ENCODE measurements around the gene TEF.

The TEF gene

GRCh38 chr22:41355895-41356294 lies 25.8 kb upstream of the TEF start:
- DNase-seq = no peak

GRCh38 chr22:41356430-41357028 lies 25.2 kb upstream of the TEF start:
- no peak for DNase-seq

GRCh38 chr22:41357191-41357590 lies 24.6 kb upstream of the TEF start:
- no peak for DNase-seq

GRCh38 chr22:41358927-41359326 lies 22.8 kb upstream of the TEF start:
- no peak for DNase-seq

- no peak for DNase-seq
These were observed 22.4 kb upstream of the TEF start for GRCh38 chr22:41359376-41359775.

- DNase-seq = no peak
These were observed 21.6 kb upstream of the TEF start for GRCh38 chr22:41360126-41360525.

- no peak for DNase-seq
These were observed 19.9 kb upstream of the TEF start for GRCh38 chr22:41361716-41362310.

GRCh38 chr22:41362615-41363014 lies 19.1 kb upstream of the TEF start:
- no peak for DNase-seq

- no peak for DNase-seq
These were observed 17.5 kb upstream of the TEF start for GRCh38 chr22:41364233-41364632.

- no peak for DNase-seq
These were observed 16.8 kb upstream of the TEF start for GRCh38 chr22:41364955-41365354.

- DNase-seq = no peak
These were observed 16.3 kb upstream of the TEF start for GRCh38 chr22:41365425-41365824.

- peak; percentile 71 for DNase-seq
These were observed 15.3 kb upstream of the TEF start for GRCh38 chr22:41366323-41367029.

- peak; percentile 83 for DNase-seq
These were observed 14.6 kb upstream of the TEF start for GRCh38 chr22:41367039-41367679.

- DNase-seq = peak; percentile 20
These were observed 13.8 kb upstream of the TEF start for GRCh38 chr22:41367680-41368542.

GRCh38 chr22:41368543-41369423 lies 13.0 kb upstream of the TEF start:
- peak; percentile 25 for DNase-seq

GRCh38 chr22:41369424-41369745 lies 12.4 kb upstream of the TEF start:
- DNase-seq = no peak

- no peak for DNase-seq
These were observed 11.9 kb upstream of the TEF start for GRCh38 chr22:41369837-41370236.

GRCh38 chr22:41377846-41378245 lies 3.9 kb upstream of the TEF start:
- no peak for DNase-seq

GRCh38 chr22:41380993-41381328 lies 781 bp upstream of the TEF start:
- no peak for DNase-seq

GRCh38 chr22:41382098-41382578 lies 396 bp downstream of the TEF start:
- peak; percentile 39 for DNase-seq

GRCh38 chr22:41382610-41383009 lies 868 bp downstream of the TEF start:
- no peak for DNase-seq

GRCh38 chr22:41383085-41383484 lies 1.3 kb downstream of the TEF start:
- DNase-seq = no peak

Measured in NCI-H1694 (cell line).